AG09309 (cell line): ENCODE measurements around the gene FUOM.
"Not testable (repeated sequence)": the region's sequence is repeated elsewhere in the genome, so short reads cannot be mapped to it uniquely, and the experiment has no call there.

Experiments used
- DNase-seq: peaks from one replicate; pipeline ENCODE4 v3.0.0-alpha.2; 2010; ENCODE audit warnings: low read depth
- H3K4me3 ChIP-seq: 2 replicates; pipeline ENCODE4 v1.5.1; 2011; ENCODE audit warnings: mild to moderate bottlenecking, low read depth, low read length, moderate library complexity; ENCODE audit not compliant: control insufficient read depth
- CTCF ChIP-seq: IDR thresholded peaks from 2 replicates; pipeline ENCODE4 v1.5.1; 2011; ENCODE audit warnings: mild to moderate bottlenecking, low read depth, low read length, inconsistent platforms; ENCODE audit not compliant: insufficient read depth, control insufficient read depth; ENCODE audit errors: missing control alignments

The FUOM gene

GRCh38 chr10:133379801-133380666, 22.2 kb upstream of the FUOM start:
- DNase-seq: no peak
- TF ChIP-seq CTCF: no peak
- H3K4me3 ChIP-seq: peak overlapping the region; percentile 49

GRCh38 chr10:133379152-133379800, 21.5 kb upstream of the FUOM start, which contains the start of gene PAOX:
Gene PAOX (plus strand): TSS chr10:133379262. CDS start chr10:133379317, 55 bp downstream.
- no peak for DNase-seq

GRCh38 chr10:133378251-133379096, 20.7 kb upstream of the FUOM start:
- no peak for DNase-seq
- TF ChIP-seq CTCF: no peak
- peak overlapping the region; percentile 74 for H3K4me3 ChIP-seq

More at GRCh38 chr10:133379152-133379800, 21.5 kb upstream of the FUOM start, which contains the start of gene PAOX:
- H3K4me3 ChIP-seq: peak within 1 kb of the TSS; percentile 74
- no peak for TF ChIP-seq CTCF

GRCh38 chr10:133377818-133378250, 20.0 kb upstream of the FUOM start:
- peak overlapping the region; percentile 74 for H3K4me3 ChIP-seq
- no peak for TF ChIP-seq CTCF
- DNase-seq: no peak

- no peak for DNase-seq
- no peak overlapping the region for H3K4me3 ChIP-seq
- TF ChIP-seq CTCF: no peak
Measured at GRCh38 chr10:133377025-133377817, 19.4 kb upstream of the FUOM start.

GRCh38 chr10:133376183-133376582, 18.4 kb upstream of the FUOM start:
- not testable (repeated sequence) for H3K4me3 ChIP-seq, DNase-seq
